OCI-LY3 (cell line): Measurements from ENCODE around the gene DOCK11.

ENCODE experiments used
- H2AFZ ChIP-seq: fragments of 200-600, 300-600 bp; shearing (Covaris generic); 2 replicates; pipeline ENCODE4 v1.6.0; 2014; ENCODE audit warnings: antibody characterized with exemption, low read depth, low read length
- H3K27ac ChIP-seq: fragments of 200-600, 300-600 bp; sonication (generic); 2 replicates; pipeline ENCODE4 v1.5.1; 2014; ENCODE audit warnings: mild to moderate bottlenecking, low read length, moderate library complexity, mixed read lengths
- H3K27me3 ChIP-seq: fragments of 200-600, 300-600 bp; sonication (generic); 2 replicates; pipeline ENCODE4 v1.6.1; 2014; ENCODE audit warnings: low read depth, low read length, mixed read lengths
- H3K36me3 ChIP-seq: fragments of 200-600, 300-600 bp; sonication (generic); replicated peaks from 2 replicates; pipeline ENCODE3; 2014; ENCODE audit warnings: low read depth, low read length, mixed read lengths
- H3K4me1 ChIP-seq: fragments of 300-600, 200-600 bp; sonication (generic); 2 replicates; pipeline ENCODE4 v1.6.1; 2014; ENCODE audit warnings: low read length, mixed read lengths
- H3K4me2 ChIP-seq: fragments of 200-600, 300-600 bp; sonication (generic); 2 replicates; pipeline ENCODE4 v1.6.1; 2014; ENCODE audit warnings: low read length, mixed read lengths
- H3K4me3 ChIP-seq: fragments of 300-600, 200-600 bp; sonication (generic); 2 replicates; pipeline ENCODE4 v1.5.1; 2014; ENCODE audit warnings: antibody characterized with exemption, mild to moderate bottlenecking, low read length, moderate library complexity
- H3K79me2 ChIP-seq: fragments of 300-600, 200-600 bp; shearing (Covaris generic); 2 replicates; pipeline ENCODE4 v1.6.1; 2014; ENCODE audit warnings: mild to moderate bottlenecking, low read length, mixed read lengths
- H3K9ac ChIP-seq: fragments of 300-600, 200-600 bp; shearing (Covaris generic); 2 replicates; pipeline ENCODE4 v1.6.0; 2014; ENCODE audit warnings: mild to moderate bottlenecking, low read length, moderate library complexity
- H3K9me3 ChIP-seq: fragments of 200-600, 300-600 bp; shearing (Covaris generic); 2 replicates; pipeline ENCODE4 v1.6.1; 2014; ENCODE audit warnings: low read length, mixed read lengths; ENCODE audit not compliant: insufficient read depth
- H4K20me1 ChIP-seq: fragments of 200-600, 300-600 bp; sonication (generic); 2 replicates; pipeline ENCODE4 v1.6.1; 2016; ENCODE audit warnings: low read length, mixed read lengths; ENCODE audit not compliant: insufficient read depth
- CTCF ChIP-seq: fragments of 200-600, 300-600 bp; sonication (generic); IDR thresholded peaks from 2 replicates; pipeline ENCODE4 v1.5.1; 2014; ENCODE audit warnings: antibody characterized with exemption, low read length, low read depth
- EZH2phosphoT487 ChIP-seq: fragments of 200-600 bp; shearing (Covaris generic); IDR thresholded peaks from 2 replicates; pipeline ENCODE4 v1.6.1; 2018; ENCODE audit warnings: antibody characterized with exemption, mixed run types, low read depth

Gene DOCK11

GRCh38 chrX:118545510-118545909 lies 49.9 kb downstream of the DOCK11 start:
- no peak overlapping the region for H3K9ac ChIP-seq
- H2AFZ ChIP-seq, result no peak overlapping the region
- no peak overlapping the region for H3K4me2 ChIP-seq
- no peaks in the 10 kb centered on the region for H3K9me3 ChIP-seq
- H3K79me2 ChIP-seq, result no peaks in the 10 kb centered on the region
- H3K27me3 ChIP-seq, result no peaks in the 10 kb centered on the region
- no peaks in the 10 kb centered on the region for H3K4me1 ChIP-seq
- H4K20me1 ChIP-seq, result no peaks in the 10 kb centered on the region
- no peaks in the 10 kb centered on the region for H3K36me3 ChIP-seq
- no peak overlapping the region for H3K4me3 ChIP-seq
- no peak overlapping the region for H3K27ac ChIP-seq
- TF ChIP-seq CTCF (no peak), EZH2phosphoT487 (no peak)

- Histone ChIP-seq H3K27me3 (no peaks in the 10 kb centered on the region), H3K36me3 (no peaks in the 10 kb centered on the region), H3K9ac (no peak overlapping the region), H4K20me1 (no peaks in the 10 kb centered on the region), H3K79me2 (no peaks in the 10 kb centered on the region), H3K4me3 (no peak overlapping the region), H3K4me1 (no peaks in the 10 kb centered on the region), H2AFZ (no peak overlapping the region), H3K9me3 (no peaks in the 10 kb centered on the region), H3K4me2 (no peak overlapping the region), H3K27ac (no peak overlapping the region)
- TF ChIP-seq CTCF (no peak), EZH2phosphoT487 (no peak)
These were observed 53.2 kb downstream of the DOCK11 start for GRCh38 chrX:118548841-118549240.

GRCh38 chrX:118550792-118551191 lies 55.2 kb downstream of the DOCK11 start:
- H3K27me3 ChIP-seq, result no peaks in the 10 kb centered on the region
- no peak overlapping the region for H3K9ac ChIP-seq
- H3K4me1 ChIP-seq, result no peaks in the 10 kb centered on the region
- no peak overlapping the region for H3K4me3 ChIP-seq
- no peaks in the 10 kb centered on the region for H3K79me2 ChIP-seq
- H3K36me3 ChIP-seq, result no peaks in the 10 kb centered on the region
- no peak overlapping the region for H3K27ac ChIP-seq
- TF ChIP-seq EZH2phosphoT487 (no peak), CTCF (no peak)
- H3K4me2 ChIP-seq, result no peak overlapping the region
- H2AFZ ChIP-seq, result no peak overlapping the region
- no peaks in the 10 kb centered on the region for H4K20me1 ChIP-seq
- no peaks in the 10 kb centered on the region for H3K9me3 ChIP-seq

GRCh38 chrX:118551426-118551825 lies 55.8 kb downstream of the DOCK11 start:
- Histone ChIP-seq H3K9ac (no peak overlapping the region), H3K9me3 (no peaks in the 10 kb centered on the region), H3K4me1 (no peaks in the 10 kb centered on the region), H2AFZ (no peak overlapping the region), H3K27ac (no peak overlapping the region), H3K79me2 (no peaks in the 10 kb centered on the region), H3K27me3 (no peaks in the 10 kb centered on the region), H4K20me1 (no peaks in the 10 kb centered on the region), H3K4me3 (no peak overlapping the region), H3K36me3 (no peaks in the 10 kb centered on the region), H3K4me2 (no peak overlapping the region)
- TF ChIP-seq CTCF (no peak), EZH2phosphoT487 (no peak)
